Muscle of arm (tissue), 12 donors: Measurements from ENCODE around the gene ANKRD11. TPM values are rescaled to one million over a fixed set of nuclear protein-coding genes. Genes with fewer than 3 reads are reported as not detected.
"Not testable (repeated sequence)": the region's sequence is repeated elsewhere in the genome, so short reads cannot be mapped to it uniquely, and the experiment has no call there.

Experiments
- DNase-seq: peaks from one replicate; pipeline ENCODE4 v3.0.0-alpha.2; 2013
- polyA plus RNA-seq, 12 donors: library from polyadenylated mRNA; unstranded; fragments of 120-200 nt; gene quantifications; one replicate each; pipeline ENCODE4 v1.2.1, GENCODE V29; 2013; ENCODE audit not compliant: insufficient read length in 12 of 12

Gene ANKRD11
- polyA plus RNA-seq, 12 donors = 52.0 to 116 (median 61.1) TPM; not detected in 1

GRCh38 chr16:89386306-89387185 is 103.8 kb downstream of the ANKRD11 start:
- no peak for DNase-seq

DNA sequence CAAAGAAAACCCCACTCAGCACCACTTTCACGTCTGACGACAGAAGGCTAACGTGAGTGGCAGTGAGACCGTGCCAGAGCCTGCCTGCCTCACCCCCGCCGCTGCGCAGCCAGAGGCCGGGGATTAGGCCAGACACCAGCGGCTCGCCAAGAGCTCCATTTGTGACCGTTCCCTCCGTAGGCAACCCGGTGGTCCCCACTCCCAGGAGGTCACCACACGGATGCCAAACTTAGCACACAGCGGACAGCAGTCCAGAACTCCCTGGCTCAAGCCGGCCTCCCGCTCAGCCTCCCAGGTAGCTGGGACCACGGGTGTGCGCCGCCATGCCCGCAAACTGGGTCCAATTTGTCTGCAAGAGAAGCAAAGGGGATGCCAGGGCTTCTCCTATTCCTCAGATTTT is 104.6 kb downstream of the ANKRD11 start:
- DNase-seq = no peak

DNA sequence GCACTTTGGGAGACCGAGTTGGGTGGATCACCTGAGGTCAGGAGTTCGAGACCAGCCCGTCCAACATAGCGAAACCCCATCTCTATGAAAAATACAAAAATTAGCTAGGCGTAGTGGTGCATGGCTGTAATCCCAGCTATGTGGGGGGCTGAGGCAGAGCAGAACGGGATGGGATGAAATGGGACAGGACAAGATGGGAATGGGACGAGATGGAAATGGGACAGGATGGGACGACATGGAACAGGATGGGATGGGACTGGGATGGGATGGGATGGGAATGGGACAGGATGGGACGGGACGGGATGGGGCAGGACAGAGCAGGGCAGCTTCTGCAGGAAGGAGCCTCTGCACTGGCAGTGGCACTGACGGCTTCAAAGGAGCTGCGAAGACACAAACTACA is 106.1 kb downstream of the ANKRD11 start:
- DNase-seq = no peak

- DNase-seq = no peak
Observed at GRCh38 chr16:89383095-89384003, 107.0 kb downstream of the ANKRD11 start.

- DNase-seq = not testable (repeated sequence)
Observed at GRCh38 chr16:89382555-89382954, 107.8 kb downstream of the ANKRD11 start.

- DNase-seq = no peak
Observed at GRCh38 chr16:89381788-89382187, 108.6 kb downstream of the ANKRD11 start.

- DNase-seq = no peak
Observed at GRCh38 chr16:89380681-89381080, 109.7 kb downstream of the ANKRD11 start.

- no peak for DNase-seq
Observed at GRCh38 chr16:89378947-89379771, 111.2 kb downstream of the ANKRD11 start.

DNA sequence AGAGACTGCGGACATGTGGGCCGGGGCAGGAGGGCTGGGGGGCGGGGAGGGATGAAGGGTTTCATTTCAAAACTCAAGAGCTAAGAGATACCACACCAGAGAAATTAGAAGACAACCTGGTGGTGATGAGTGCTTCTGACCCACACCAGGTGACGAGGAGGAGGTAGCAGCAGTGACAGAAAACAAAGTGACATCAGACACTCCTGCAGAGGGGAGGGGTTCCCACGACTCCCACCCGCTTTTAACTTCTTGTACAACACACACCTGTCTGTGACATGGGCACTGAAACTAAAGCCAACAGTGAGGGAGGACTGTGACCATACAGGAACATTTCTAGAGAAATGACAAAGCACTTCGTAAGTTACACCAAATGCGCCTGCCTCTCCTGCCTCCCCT is 112.9 kb downstream of the ANKRD11 start:
- DNase-seq = no peak

DNA sequence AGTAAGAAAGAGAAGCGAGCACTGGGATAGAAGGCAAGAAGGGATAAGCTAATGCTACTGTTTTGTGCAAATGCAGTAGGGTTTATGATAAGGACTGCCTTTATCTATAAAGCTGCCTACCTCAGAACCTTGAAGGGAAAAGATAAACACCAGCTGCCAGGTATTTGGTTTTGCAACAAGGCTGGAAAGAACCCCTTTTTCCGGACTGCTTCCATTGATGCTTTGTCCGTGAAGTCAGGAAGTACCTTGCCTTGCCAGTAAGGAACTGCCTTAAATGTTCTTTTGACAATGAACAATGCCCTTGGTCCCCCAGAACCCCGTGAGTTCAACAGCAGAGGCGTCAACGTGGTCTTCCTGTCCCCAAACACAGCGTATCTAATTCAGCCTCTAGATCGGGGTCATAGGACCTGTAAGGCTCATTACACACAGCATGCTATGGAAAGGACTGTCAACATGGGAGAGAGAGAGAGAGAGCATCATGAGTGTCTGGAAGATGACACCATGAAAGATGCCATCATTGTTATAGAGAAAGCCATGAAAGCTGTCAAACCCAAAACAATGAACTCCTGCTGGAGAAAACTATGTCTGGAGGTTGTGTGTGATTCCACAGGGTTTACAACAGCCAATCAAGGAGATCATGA is 113.4 kb downstream of the ANKRD11 start:
- DNase-seq = no peak

DNA sequence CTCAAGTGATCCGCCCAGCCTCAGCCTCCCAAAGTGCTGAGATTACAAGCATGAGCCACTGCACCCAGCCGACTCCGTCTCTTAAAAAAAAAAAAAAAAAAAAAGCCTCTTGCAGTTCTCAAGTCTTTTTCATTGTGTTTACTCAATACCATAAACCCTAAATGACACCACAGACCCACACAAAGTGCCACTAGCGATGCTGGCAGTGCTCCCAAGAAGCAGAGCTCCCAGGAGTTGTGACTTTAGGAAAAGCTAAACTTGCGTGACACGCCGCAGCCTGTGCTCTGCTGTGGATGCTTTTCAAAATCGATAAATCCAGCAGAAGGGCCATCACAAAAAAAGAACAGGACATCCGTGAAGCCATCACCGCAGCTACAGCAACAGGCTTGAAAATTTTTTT is 114.7 kb downstream of the ANKRD11 start:
- DNase-seq = no peak

GRCh38 chr16:89375021-89375420 is 115.3 kb downstream of the ANKRD11 start:
- DNase-seq = no peak

GRCh38 chr16:89374393-89374960 is 115.9 kb downstream of the ANKRD11 start:
- DNase-seq = no peak

GRCh38 chr16:89373355-89374110 is 116.8 kb downstream of the ANKRD11 start:
- no peak for DNase-seq

- no peak for DNase-seq
Observed at GRCh38 chr16:89371968-89372634, 118.3 kb downstream of the ANKRD11 start.

- DNase-seq = no peak
Observed at GRCh38 chr16:89371386-89371785, 119.0 kb downstream of the ANKRD11 start.

DNA sequence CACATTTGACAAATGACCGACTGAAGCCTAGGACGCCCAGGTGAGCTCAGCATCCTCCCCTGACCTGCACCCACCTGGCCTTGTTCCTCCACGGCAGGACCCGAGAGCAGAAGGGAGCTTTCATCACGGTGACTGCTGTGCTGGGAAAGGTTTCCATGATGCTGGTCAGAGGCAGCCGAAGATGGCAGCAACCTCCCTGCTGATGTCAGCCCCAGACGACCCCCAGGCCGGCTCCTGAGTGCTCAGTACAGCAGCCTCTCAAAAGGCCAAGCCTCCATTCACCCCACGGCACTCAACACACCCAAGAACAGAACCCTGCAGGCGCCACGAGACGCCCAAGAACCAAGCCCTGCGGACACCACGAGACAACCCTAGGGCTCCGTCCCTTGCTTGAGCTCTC is 119.8 kb downstream of the ANKRD11 start:
- DNase-seq = no peak

GRCh38 chr16:89370081-89370511 is 120.3 kb downstream of the ANKRD11 start:
- DNase-seq = no peak

DNA sequence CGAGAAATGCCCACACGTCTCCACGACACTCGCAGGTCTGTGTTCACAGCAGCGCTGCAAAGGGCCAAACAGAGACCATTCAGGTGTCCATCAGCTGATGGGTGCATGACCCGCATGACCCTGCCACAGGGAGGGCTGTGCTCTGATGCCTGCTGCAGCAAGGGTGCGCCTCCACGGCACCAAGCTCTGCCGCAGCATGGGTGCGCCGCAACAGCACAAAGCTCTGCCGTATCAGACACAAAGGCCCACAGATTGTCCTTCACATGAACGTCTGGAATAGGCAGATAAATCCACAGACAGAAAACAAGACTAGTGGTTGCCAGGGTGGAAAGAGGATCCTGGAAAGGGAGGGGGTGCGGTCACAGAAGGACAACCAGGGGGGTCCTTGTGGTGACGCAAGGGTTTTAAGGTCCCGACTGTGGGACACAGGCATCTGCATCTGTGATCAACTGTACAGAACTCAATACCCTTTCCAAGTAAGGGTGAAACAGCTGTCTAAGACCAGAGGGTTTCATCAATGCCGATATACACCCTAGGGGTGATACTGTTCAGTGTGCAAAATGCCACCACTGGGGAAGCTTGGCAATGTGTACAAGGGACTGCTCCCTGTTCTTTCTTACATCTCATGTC is 121.0 kb downstream of the ANKRD11 start:
- DNase-seq = no peak
